Liver (tissue), 3 donors: ENCODE results near the gene NAT8L.

Experiments used
- ATF3 ChIP-seq: IDR thresholded peaks from 2 replicates; pipeline ENCODE4 v1.6.1; 2016; ENCODE audit warnings: antibody characterized with exemption
- CTCF ChIP-seq: fragments of 150-350 bp; IDR thresholded peaks from 2 replicates; pipeline ENCODE4 v1.5.1; 2017; ENCODE audit warnings: improper control_type of control experiment, low read depth, low read length; ENCODE audit not compliant: missing input control
- EGR1 ChIP-seq, 2 donors: IDR thresholded peaks; 2 replicates each; pipeline ENCODE4 v1.6.1; 2016 to 2018; ENCODE audit warnings: antibody characterized with exemption in 2 of 2, low read depth in 2 of 2
- FOXA1 ChIP-seq: IDR thresholded peaks from 2 replicates; pipeline ENCODE4 v1.6.1; 2016; ENCODE audit warnings: antibody characterized with exemption
- HNF4A ChIP-seq, 2 donors: conservative IDR thresholded peaks; 2 replicates each; pipeline ENCODE4 v1.6.1; 2016; ENCODE audit warnings: antibody characterized with exemption in 2 of 2, mild to moderate bottlenecking in 2 of 2
- MAX ChIP-seq: IDR thresholded peaks from 2 replicates; pipeline ENCODE4 v1.6.1; 2016; ENCODE audit warnings: antibody characterized with exemption
- RAD21 ChIP-seq, 2 donors: IDR thresholded peaks; 2 replicates each; pipeline ENCODE4 v1.6.1; 2016; ENCODE audit warnings: antibody characterized with exemption in 2 of 2, mild to moderate bottlenecking in 2 of 2
- TAF1 ChIP-seq: conservative IDR thresholded peaks from 2 replicates; pipeline ENCODE4 v1.6.1; 2016; ENCODE audit warnings: antibody characterized with exemption, mild to moderate bottlenecking
- donor health status: healthy.
- donor health status: healthy.

- TF ChIP-seq CTCF (no peak), EGR1 (IDR thresholded peaks at IDR 0.05; ENCODE audit: low read depth in 2 of 2) (no peak), FOXA1 (no peak), ATF3 (no peak), RAD21 (IDR thresholded peaks at IDR 0.05) (no peak), HNF4A (conservative IDR thresholded peaks at IDR 0.05) (no peak), TAF1 (no peak), MAX (no peak)
Measured at GRCh38 chr4:2042947-2043395, 16.2 kb upstream of the NAT8L start.
